Measurements from ENCODE around the gene JHY.
"Not testable (repeated sequence)": the region's sequence is repeated elsewhere in the genome, so short reads cannot be mapped to it uniquely, and the experiment has no call there.

Gene JHY

GRCh38 chr11:122882189-122882856, at the start of gene JHY:
JHY (plus strand) TSS chr11:122882759; CDS start chr11:122885850, 3,091 bp downstream.
- DNase-seq: no peak

DNA sequence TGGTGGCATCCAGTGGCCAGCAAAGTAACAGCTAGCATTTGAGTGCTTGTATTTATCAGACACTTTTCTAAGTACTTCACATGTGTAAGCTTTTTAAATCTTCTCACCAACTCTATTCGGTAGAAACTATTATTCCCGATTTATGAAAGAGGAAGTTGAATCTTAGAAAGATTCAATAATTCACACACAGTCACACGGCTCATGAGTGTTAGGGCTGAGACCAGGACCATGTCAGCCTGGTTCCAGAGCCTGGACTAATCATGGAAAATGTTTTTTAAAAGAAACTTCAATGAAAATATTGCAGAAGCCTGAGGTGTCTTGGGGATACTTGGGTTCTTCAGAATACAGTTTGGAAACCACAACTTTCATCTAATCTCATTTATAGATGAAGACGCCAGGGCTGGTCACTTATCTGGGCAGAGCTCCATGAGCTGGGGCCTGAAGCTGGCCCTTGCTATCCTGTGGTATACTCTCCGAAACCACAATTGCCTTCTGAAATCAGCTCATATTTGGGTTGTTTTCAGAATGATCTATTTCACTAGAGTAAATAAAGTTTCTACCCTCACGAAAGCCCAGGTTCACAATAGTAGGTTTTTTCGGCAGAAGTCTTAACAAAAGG, 48.6 kb upstream of the JHY start:
- no peak for DNase-seq

DNA sequence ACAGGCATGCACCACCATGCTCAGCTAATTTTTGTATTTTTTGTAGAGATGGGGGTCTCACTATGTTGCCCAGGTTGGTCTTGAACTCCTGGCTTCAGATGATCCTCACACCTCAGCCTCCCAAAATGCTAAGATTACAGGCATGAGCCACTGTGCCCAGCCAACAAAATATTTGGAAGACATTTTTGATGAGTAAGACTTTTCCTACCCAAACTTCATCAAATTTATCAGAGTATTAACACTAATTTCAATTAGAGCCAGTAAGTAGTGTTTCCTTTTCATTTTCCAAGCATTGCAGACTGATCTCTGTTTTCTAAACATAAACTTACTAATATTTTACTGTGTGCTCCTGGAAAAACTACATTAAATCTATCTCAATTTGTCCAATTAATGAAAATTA, 45.6 kb upstream of the JHY start:
- no peak for DNase-seq

- no peak for DNase-seq
Observed at GRCh38 chr11:122837528-122838346, 44.8 kb upstream of the JHY start.

GRCh38 chr11:122843281-122844141, 39.0 kb upstream of the JHY start:
- DNase-seq: peak in 1 of 2 experiments; percentile 22

GRCh38 chr11:122847466-122847865, 35.1 kb upstream of the JHY start:
- DNase-seq: no peak

- no peak for DNase-seq
Observed at GRCh38 chr11:122848186-122848585, 34.4 kb upstream of the JHY start.

DNA sequence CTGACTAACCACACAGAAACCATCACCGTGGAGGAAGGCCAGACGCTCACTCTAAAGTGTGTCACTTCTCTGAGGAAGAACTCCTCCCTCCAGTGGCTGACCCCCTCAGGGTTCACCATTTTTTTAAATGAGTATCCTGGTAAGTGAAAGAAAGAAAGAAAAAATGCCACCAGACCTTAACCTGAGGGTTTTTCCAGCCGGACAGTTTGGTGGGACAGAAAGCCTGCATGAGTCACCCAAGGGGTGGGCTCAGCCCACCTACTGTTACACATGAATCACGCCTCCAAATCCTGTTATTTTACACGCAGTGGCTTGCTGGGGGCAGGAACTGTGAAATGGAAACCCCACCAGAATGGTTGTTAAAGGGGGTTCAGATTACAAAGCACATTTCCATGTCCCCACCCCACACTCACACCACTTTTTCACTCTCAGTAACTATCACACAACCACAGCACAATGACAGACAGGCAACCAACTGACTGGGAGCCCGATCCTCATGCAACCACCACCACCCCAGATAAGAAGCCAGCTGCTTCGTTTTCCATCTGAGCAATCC, 32.4 kb upstream of the JHY start:
- no peak for DNase-seq

- DNase-seq: no peak
Observed at GRCh38 chr11:122851366-122851966, 31.1 kb upstream of the JHY start.

DNA sequence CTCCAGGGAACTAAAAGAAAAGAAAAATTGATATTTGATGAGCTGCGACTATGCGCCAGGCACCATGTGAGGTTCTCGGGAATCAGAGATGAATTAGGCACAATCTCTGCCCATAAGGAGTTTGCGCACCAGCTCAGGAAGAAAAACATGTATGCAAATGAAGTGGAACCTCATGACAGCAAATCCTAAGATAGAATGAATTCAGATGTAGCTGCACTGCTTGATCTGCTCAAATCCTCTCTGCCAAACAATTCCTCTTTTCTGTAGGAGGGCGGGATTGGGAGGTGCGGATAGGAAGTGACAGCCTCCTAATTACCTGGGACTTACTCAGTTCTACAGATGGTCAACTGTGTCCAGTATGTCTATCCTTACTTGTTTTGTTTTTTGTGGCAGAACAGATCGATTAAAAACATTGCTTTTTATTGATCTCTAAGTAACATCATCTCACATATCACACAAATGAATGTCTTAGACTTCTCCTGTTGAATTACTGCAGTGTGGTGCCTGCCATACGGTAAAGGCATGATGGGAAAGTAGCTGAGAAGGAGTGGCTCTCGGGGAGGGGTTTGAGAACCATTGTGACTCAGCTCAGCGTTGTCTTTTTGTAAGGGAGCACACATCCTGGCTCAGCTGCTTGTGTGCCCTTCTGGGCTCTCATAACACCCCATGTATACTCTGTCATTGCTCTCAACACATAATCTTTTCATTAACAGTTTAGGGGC, 30.3 kb upstream of the JHY start:
- no peak for DNase-seq

DNA sequence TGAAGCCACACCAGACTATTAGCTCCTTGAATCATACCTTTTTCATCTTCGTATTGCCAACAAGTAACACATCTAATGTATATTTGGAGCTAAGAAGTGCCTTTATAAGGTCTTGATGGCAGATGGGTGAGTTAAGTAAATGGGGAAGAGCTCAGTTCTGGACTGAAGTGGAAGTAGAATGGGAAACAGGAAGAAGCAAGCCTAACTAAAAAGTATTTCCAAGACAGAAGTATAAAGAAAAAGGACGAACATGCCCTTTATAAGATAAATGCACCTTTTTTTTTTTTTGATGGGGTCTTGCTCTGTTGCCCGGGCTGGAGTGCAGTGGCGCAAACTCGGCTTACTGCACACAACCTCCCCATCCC, 29.8 kb upstream of the JHY start:
- no peak for DNase-seq

DNA sequence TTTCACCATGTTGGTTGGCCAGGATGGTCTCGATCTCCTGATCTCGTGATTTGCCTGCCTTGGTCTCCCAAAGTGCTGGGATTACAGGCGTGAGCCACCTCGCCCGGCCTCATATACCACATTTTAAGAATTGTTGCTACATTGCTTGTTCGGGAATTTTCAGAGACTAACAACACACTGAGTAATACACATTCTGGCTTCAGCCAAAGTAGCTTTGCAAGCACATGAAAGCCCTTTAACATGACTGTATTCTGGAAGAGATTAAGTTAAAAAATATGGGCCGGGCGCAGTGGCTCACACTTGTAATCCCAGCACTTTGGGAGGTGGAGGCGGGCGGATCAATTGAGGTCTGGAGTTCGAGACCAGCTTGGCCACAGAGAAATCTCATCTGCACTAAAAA, 29.3 kb upstream of the JHY start:
- DNase-seq: no peak

DNA sequence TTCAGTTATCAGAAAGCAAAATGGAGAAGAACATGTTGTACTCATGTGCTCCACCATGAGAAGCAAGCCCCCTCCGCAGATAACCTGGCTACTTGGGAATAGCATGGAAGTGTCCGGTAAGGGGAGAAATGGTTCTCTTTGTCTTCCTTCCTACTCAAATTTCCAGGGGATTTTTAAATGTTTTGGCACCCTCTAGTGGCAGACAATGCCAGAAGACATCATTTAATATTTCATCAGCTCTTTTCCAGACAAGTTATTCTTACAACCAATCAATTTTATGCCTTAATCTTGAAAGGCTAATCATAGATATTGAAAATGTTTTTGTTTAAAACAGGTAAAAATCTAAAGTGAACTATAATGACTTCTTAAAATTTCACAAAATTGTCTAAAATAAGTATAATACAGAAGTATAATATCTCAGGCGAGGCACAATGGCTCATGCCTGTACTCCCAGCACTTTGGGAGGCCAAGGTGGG, 28.6 kb upstream of the JHY start:
- peak; percentile 20 to 51 for DNase-seq

GRCh38 chr11:122861631-122862030, 20.9 kb upstream of the JHY start:
- no peak for DNase-seq

- no peak for DNase-seq
Observed at GRCh38 chr11:122862091-122862490, 20.5 kb upstream of the JHY start.

DNA sequence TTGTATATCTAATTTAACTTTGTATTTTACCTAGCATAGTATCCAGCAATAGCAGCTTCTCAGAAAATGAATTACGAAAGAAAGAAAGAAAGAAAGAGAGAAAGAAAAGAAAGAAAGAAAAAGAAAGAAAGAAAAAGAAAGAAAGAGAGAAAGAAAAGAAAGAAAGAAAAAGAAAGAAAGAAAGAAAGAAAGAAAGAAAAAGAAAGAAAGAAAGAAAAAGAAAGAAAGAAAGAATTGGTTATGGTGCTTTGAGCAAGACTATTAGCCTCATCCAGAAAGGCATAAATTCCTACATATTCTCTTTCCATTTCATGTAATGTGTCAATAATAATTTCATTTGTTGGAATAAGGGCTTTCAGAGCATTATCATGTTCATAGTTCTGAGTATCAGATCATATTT, 19.4 kb upstream of the JHY start:
- not testable (repeated sequence) for DNase-seq

- peak in 1 of 2 experiments; percentile 9 for DNase-seq
Observed at GRCh38 chr11:122863704-122864326, 18.7 kb upstream of the JHY start.

- no peak for DNase-seq
Observed at GRCh38 chr11:122864386-122865115, 18.0 kb upstream of the JHY start.

GRCh38 chr11:122869622-122870021, 12.9 kb upstream of the JHY start:
- no peak for DNase-seq

GRCh38 chr11:122871302-122871701, 11.3 kb upstream of the JHY start:
- no peak for DNase-seq
